ENCODE results near the gene GGA3.
"Not testable (repeated sequence)": the region's sequence is repeated elsewhere in the genome, so short reads cannot be mapped to it uniquely, and the experiment has no call there.

The GGA3 gene

DNA sequence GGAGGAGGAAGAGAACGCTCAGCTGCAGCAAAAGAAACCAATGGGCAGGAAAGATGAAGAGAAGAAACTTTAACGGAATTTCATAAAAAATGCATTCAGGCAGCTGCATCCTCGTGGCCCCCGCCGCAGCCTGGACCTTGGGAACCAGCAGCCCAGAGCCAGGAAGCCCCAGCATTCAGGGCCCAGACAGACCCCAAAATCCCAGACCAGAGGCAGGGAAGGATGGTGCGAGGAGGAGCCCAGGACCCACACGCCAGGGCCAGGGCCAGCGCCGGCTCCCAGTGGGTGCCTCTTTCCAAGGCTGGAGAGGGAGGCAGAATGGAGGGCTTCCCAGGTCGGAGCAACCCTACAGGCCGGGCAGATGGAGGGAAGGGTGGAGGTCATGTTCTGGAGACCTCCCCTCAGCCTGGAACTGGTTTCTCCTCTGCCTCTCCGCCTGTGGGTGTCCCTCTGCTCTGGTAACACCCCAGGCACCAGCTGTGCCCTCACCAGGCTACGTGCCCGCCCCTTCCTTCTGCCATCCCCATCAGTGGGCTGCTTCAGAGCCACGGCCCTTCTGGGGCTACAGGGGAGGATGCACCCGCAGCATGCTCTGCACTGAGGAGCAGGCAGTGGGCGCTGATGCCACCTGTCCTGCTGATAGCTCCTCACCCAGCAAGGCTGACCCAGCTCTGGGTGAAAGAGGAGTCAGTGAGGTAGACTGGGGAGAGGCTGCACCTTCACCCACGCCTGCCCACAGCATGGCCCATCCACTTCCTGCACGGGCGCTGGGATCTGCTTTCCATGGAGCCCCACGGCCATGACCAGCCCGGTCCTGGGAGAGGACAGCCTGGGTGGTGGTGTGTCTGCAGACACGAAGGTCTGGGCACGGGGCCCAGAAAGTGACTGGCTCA lies 10.8 kb upstream of the GGA3 start:
- no peak for DNase-seq

DNA sequence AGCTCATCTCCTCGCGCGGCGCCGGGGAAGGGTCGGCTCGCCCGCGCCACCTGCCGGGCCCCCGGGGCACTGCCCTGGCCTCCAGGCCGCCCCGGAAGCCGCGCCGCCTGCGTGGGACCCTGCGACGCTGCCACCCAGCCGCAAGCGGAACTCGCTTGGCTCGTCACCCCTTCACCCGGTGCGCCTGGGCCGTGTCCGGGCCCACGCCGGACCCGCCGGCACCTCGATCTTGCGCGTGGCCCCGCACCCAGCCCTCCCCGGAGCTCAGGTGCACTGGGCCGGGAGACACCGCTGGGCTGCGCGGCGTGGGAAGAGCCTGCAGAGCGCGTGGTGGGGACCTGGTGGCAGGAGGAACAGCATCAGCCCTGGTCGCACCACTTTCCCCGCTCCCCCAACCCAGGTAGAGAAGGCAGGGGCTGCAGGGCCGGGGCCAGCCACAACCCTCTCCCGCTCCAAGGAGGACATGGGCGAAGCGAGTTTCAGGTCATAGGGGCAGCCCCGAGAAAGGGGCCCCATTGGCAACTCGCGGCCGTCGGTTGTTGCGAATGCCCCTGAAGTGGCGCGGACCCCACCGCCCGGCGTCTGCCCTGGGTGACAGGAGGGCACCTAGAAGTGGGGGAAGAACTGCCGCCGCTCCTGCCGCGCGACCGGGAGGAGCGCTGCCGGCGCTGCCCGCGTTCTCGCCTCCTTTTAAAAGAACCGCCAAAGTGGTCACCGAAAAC lies 10.0 kb upstream of the GGA3 start:
- DNase-seq = peak; percentile 87

DNA sequence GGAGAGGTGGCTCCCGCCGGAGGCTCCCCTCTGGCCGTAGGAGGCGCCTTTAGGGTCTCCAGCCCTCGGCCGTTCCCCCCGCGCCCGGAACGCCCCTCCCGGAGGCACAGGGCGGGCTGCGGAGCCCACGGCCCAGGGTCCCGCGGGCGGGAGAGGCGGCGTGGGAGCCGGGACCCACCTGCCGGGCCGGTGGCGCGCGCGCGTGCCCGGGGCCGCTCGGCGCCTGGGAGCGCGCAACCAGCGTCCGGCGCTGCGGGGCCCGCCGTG lies 9.5 kb upstream of the GGA3 start, which contains the start of gene MIF4GD:
TSS of gene MIF4GD (minus strand) at position 266 of the 267 bp plus-strand sequence. CDS start 1,036 bp downstream, outside the sequence.
- DNase-seq = no peak

- peak; percentile 85 for DNase-seq
Observed at GRCh38 chr17:75270218-75270965, 9.0 kb upstream of the GGA3 start.

DNA sequence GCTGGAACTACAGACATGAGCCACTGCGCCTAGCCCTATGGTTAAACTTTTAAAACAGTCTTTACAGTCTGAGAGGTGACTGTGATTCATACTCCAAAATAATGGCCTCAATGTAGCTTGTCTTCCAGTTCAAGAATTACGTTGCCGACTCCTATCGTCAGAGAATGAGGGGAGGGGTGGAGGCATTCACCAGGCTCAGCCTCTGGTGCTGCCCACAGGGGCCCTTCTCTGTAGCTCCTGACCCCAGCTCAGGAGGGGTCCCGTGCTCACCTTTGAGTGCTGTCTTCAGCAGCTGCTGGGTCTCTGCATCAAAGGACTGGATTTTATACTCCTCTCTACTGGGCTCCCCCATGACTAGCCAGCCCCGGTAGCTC lies 8.4 kb upstream of the GGA3 start:
- no peak for DNase-seq

- DNase-seq = no peak
Observed at GRCh38 chr17:75267411-75268232, 6.2 kb upstream of the GGA3 start.

DNA sequence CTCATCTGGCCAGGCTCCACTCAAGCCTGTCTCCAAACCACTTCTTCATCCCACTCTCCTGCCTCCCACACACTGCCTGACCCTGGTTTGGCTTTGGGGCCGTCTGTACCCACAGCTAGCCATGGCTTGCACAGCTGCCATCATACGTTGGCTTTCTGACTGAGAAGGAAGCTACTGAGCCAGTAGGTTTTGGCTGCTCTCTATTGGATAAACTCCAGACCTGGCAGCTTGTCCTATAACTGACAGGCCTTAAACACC lies 5.7 kb upstream of the GGA3 start:
- peak; percentile 80 for DNase-seq

- DNase-seq = no peak
Observed at GRCh38 chr17:75266316-75267152, 5.1 kb upstream of the GGA3 start.

- DNase-seq = peak; percentile 64
Observed at GRCh38 chr17:75265614-75266315, 4.4 kb upstream of the GGA3 start.

GRCh38 chr17:75263055-75263454 lies 1.6 kb upstream of the GGA3 start:
- DNase-seq = no peak

DNA sequence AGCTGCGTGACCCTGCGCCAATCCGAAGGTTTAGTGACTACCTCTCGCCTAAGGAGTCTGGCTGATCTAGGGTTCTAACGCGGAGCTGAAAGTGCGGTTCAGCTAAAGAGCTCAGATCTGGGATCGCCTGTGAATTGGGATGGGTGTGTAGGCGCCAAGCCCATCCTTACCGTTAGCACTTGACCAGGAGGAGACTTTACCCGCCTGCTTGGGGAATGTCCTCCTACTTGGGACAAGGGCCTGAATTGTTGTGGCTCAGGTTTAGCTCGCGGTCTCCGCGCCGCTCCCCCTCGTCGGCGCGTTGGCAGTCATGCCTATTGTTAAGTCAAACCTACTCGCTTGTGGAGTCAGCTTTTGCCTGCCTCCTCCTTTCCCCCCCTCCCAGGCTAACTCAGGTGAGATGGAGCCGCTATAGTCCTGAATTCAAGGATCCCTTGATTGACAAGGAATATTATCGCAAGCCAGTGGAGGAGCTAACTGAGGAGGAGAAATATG lies 753 bp upstream of the GGA3 start:
- no peak for DNase-seq

- DNase-seq = peak; percentile 63
Observed at GRCh38 chr17:75260641-75261335, 618 bp downstream of the GGA3 start.

GRCh38 chr17:75257228-75257627 lies 4.2 kb downstream of the GGA3 start:
- not testable (repeated sequence) for DNase-seq

- peak; percentile 29 for DNase-seq
Observed at GRCh38 chr17:75255954-75256698, 5.3 kb downstream of the GGA3 start.

- DNase-seq = no peak
Observed at GRCh38 chr17:75252039-75252816, 9.2 kb downstream of the GGA3 start.

GRCh38 chr17:75250009-75250471 lies 11.4 kb downstream of the GGA3 start:
- DNase-seq = peak; percentile 74

DNA sequence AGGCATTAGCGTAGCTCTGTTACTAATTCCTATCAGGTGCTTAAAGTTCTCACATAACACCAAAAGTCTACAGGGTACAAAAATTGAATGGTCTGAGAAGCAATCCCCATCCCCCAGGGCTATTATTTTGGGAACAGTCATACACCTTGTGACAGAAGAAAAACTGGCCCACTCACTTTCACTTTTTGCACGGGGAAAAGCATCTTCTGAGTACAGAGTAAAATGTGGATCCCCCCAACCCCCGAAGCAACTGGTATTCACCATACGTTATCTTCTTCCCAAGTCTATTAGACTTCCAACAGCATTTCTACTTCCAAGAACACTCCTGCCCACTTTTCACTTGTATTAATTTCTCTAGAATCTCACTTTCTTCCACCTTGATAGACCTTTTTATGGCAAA lies 11.8 kb downstream of the GGA3 start:
- no peak for DNase-seq

GRCh38 chr17:75246404-75246803 lies 15.0 kb downstream of the GGA3 start:
- no peak for DNase-seq

DNA sequence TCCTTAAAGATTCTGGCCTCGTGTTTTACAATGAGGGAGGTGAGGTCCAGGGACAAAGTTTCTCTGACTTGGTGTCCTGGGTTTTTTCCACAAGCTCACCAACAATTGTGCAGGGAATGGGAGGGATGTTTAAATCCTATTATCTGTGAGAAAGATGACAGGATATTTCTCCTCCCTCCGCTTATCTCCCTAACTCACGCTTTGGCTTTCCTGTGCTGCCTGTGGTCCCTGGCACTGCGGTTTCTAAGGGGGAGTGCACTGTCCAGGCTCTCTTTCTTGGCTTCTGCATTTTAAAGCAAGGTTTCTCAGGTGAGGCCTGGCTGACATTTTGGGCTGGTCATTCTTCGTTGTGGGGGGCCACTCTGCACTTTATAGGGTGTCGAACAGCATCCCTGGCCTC lies 16.4 kb downstream of the GGA3 start:
- no peak for DNase-seq
